Right atrium auricular region (tissue), 2 donors: ENCODE data around the gene TSKS. TPM values are rescaled to one million over a fixed set of nuclear protein-coding genes. Genes with fewer than 3 reads are reported as not detected.

Experiments used
- DNase-seq: peaks from one replicate; pipeline ENCODE4 v3.0.0-alpha.2; 2019; ENCODE audit warnings: low spot score
- H3K27ac ChIP-seq, 2 donors: fragments of 200-600 bp; sonication (generic); 1 replicate in 1 of 2; 2 replicates in 1 of 2; pipeline ENCODE4 v1.5.1; 2016 to 2019
- H3K27me3 ChIP-seq, 2 donors: fragments of 200-600 bp; sonication (generic); one replicate each; pipeline versions ENCODE4 v1.5.1 to v1.6.0; 2017 to 2019
- H3K36me3 ChIP-seq: fragments of 200-600 bp; sonication (generic); one replicate; pipeline ENCODE4 v1.5.1; 2016
- H3K4me1 ChIP-seq, 2 donors: fragments of 200-600 bp; sonication (generic); one replicate each; pipeline versions ENCODE4 v1.5.1 to v1.6.0; 2017 to 2019
- H3K4me3 ChIP-seq, 2 donors: fragments of 200-600 bp; sonication (generic); 1 replicate in 1 of 2; 2 replicates in 1 of 2; pipeline ENCODE4 v1.5.1; 2017 to 2019; ENCODE audit warnings: mild to moderate bottlenecking in 1 of 2, moderate library complexity in 1 of 2
- H3K9me3 ChIP-seq, 2 donors: fragments of 200-600 bp; sonication (generic); one replicate each; pipeline ENCODE4 v1.5.1; 2019
- CTCF ChIP-seq, 2 donors: fragments of 200-600 bp; sonication (generic); IDR thresholded peaks; one replicate each; pipeline ENCODE4 v1.5.1; 2019; ENCODE audit warnings: antibody characterized with exemption in 2 of 2
- total RNA-seq, 2 donors: library from RNA; depleted of rRNA; stranded (reverse); fragments of >200 nt; gene quantifications; one replicate each; pipeline ENCODE4 v1.1.0, GENCODE V29; 2016

TSKS gene
- total RNA-seq, 2 donors from 2014 or later: 0.28 to 0.96 TPM

DNA sequence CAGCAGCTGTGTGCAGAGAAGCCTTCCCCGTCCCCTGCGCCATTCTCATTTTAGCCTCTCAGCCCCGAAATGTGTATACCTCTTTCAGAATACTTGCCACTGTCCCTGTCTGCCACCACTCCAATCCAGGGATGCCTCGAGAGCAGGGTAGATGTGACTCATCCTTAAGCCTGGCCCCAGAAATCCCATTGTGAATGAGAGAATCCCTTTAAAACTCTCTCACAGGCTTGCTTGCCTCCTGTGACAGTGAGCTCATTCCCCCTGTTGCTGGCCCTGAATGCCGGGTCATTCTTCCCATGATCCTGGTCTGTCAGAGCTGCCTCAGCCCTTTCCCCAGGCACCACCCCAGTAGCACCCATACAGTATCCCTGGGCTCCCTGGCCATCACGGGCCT, 13.3 kb upstream of the TSKS start:
- Histone ChIP-seq H3K36me3 (peaks cover 7% of the 10 kb centered on the region), H3K4me3 (no peak overlapping the region), H3K27me3 (no peaks in the 10 kb centered on the region), H3K27ac (no peak overlapping the region), H3K4me1 (peaks cover 0 to 19% of the 10 kb centered on the region in 2 donors), H3K9me3 (no peaks in the 10 kb centered on the region)
- DNase-seq: no peak
- TF ChIP-seq CTCF (IDR thresholded peaks at IDR 0.05): no peak

- peaks cover 0 to 19% of the 10 kb centered on the region in 2 donors for H3K4me1 ChIP-seq
- TF ChIP-seq CTCF (IDR thresholded peaks at IDR 0.05): no peak
- H3K27me3 ChIP-seq: no peaks in the 10 kb centered on the region
- DNase-seq: no peak
- no peak overlapping the region for H3K27ac ChIP-seq
- H3K9me3 ChIP-seq: no peaks in the 10 kb centered on the region
- H3K36me3 ChIP-seq: peaks cover 7% of the 10 kb centered on the region
- H3K4me3 ChIP-seq: no peak overlapping the region
Observed at GRCh38 chr19:49775742-49776370, 12.8 kb upstream of the TSKS start.

- no peaks in the 10 kb centered on the region for H3K27me3 ChIP-seq
- TF ChIP-seq CTCF (IDR thresholded peaks at IDR 0.05): no peak
- H3K4me3 ChIP-seq: no peak overlapping the region
- H3K9me3 ChIP-seq: no peaks in the 10 kb centered on the region
- peaks cover 0 to 13% of the 10 kb centered on the region in 2 donors for H3K4me1 ChIP-seq
- no peak overlapping the region for H3K27ac ChIP-seq
- H3K36me3 ChIP-seq: peaks cover 7% of the 10 kb centered on the region
- no peak for DNase-seq
Observed at GRCh38 chr19:49774969-49775368, 11.9 kb upstream of the TSKS start.

- TF ChIP-seq CTCF (IDR thresholded peaks at IDR 0.05): no peak
- Histone ChIP-seq H3K4me1 (peaks cover 0 to 24% of the 10 kb centered on the region in 2 donors), H3K4me3 (no peak overlapping the region), H3K36me3 (peaks cover 7% of the 10 kb centered on the region), H3K27me3 (no peaks in the 10 kb centered on the region), H3K27ac (no peak overlapping the region), H3K9me3 (no peaks in the 10 kb centered on the region)
- no peak for DNase-seq
Observed at GRCh38 chr19:49773663-49774350, 10.7 kb upstream of the TSKS start.

GRCh38 chr19:49772850-49773432, 9.8 kb upstream of the TSKS start:
- no peak for TF ChIP-seq CTCF (IDR thresholded peaks at IDR 0.05)
- no peak overlapping the region for H3K4me3 ChIP-seq
- H3K9me3 ChIP-seq: no peaks in the 10 kb centered on the region
- peaks cover 0 to 33% of the 10 kb centered on the region in 2 donors for H3K4me1 ChIP-seq
- H3K36me3 ChIP-seq: peaks cover 7% of the 10 kb centered on the region
- no peak for DNase-seq
- no peak overlapping the region for H3K27ac ChIP-seq
- no peaks in the 10 kb centered on the region for H3K27me3 ChIP-seq
